Liver (tissue), 3 donors: ENCODE data around the gene NTF3.

ENCODE experiments used
- ATF3 ChIP-seq: IDR thresholded peaks from 2 replicates; pipeline ENCODE4 v1.6.1; 2016; ENCODE audit warnings: antibody characterized with exemption
- CTCF ChIP-seq: fragments of 150-350 bp; IDR thresholded peaks from 2 replicates; pipeline ENCODE4 v1.5.1; 2017; ENCODE audit warnings: improper control_type of control experiment, low read depth, low read length; ENCODE audit not compliant: missing input control
- GABPA ChIP-seq, 2 donors: IDR thresholded peaks in 1 of 2; conservative IDR thresholded peaks in 1 of 2; 2 replicates each; pipeline ENCODE4 v1.6.1; 2016; ENCODE audit warnings: antibody characterized with exemption in 2 of 2, mild to moderate bottlenecking in 1 of 2, moderate library complexity in 1 of 2
- HNF4G ChIP-seq: IDR thresholded peaks from 2 replicates; pipeline ENCODE4 v1.6.1; 2016; ENCODE audit warnings: antibody characterized with exemption
- NR2F2 ChIP-seq: IDR thresholded peaks from 2 replicates; pipeline ENCODE4 v1.6.1; 2016; ENCODE audit warnings: antibody characterized with exemption
- RAD21 ChIP-seq, 2 donors: IDR thresholded peaks; 2 replicates each; pipeline ENCODE4 v1.6.1; 2016; ENCODE audit warnings: antibody characterized with exemption in 2 of 2, mild to moderate bottlenecking in 2 of 2
- TAF1 ChIP-seq: conservative IDR thresholded peaks from 2 replicates; pipeline ENCODE4 v1.6.1; 2016; ENCODE audit warnings: antibody characterized with exemption, mild to moderate bottlenecking
- YY1 ChIP-seq: IDR thresholded peaks from 2 replicates; pipeline ENCODE4 v1.6.1; 2016; ENCODE audit warnings: antibody characterized with exemption, mild to moderate bottlenecking
- ZBTB33 ChIP-seq: IDR thresholded peaks from 2 replicates; pipeline ENCODE4 v1.6.1; 2016; ENCODE audit warnings: antibody characterized with exemption
- donor health status: healthy.
- donor health status: healthy.

GRCh38 chr12:5480218-5480937 is 48.5 kb downstream of the NTF3 start:
- no peak for TF ChIP-seq CTCF
- TF ChIP-seq TAF1, result no peak
- no peak for TF ChIP-seq YY1
- TF ChIP-seq GABPA (IDR thresholded peaks at IDR 0.05 in 1 of 2, conservative IDR thresholded peaks at IDR 0.05 in 1 of 2), result no peak
- TF ChIP-seq RAD21 (IDR thresholded peaks at IDR 0.05), result no peak
- TF ChIP-seq ZBTB33, result no peak
- TF ChIP-seq ATF3, result no peak
- TF ChIP-seq NR2F2, result no peak
- no peak for TF ChIP-seq HNF4G
